NCI-H82 treated with DMSO at 0.1 percent for 48 hours (cell line): ENCODE measurements around the gene IER2.
"Not testable (repeated sequence)": the region's sequence is repeated elsewhere in the genome, so short reads cannot be mapped to it uniquely, and the experiment has no call there.

Experiments used
- DNase-seq: peaks from one replicate; lab custom pipeline; 2025; ENCODE audit not compliant: unreplicated experiment; lab: John Stamatoyannopoulos, UW

Gene IER2

GRCh38 chr19:13138171-13138915 lies 11.9 kb upstream of the IER2 start:
- no peak for DNase-seq

DNA sequence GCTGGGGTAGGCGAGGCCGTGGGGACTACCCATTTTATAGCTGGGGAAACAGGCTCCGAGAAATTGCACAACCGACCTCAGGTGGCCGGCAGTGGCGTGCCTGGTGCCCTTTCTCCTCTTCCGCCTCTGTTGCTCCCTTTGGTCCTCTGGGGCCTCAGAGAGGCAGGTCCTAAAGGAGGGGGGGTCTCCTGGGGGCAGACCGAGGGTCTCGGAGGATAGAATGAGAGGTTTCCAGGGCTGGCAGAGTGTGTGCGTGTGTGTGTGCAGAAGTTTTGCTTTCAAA lies 11.4 kb upstream of the IER2 start:
- no peak for DNase-seq

DNA sequence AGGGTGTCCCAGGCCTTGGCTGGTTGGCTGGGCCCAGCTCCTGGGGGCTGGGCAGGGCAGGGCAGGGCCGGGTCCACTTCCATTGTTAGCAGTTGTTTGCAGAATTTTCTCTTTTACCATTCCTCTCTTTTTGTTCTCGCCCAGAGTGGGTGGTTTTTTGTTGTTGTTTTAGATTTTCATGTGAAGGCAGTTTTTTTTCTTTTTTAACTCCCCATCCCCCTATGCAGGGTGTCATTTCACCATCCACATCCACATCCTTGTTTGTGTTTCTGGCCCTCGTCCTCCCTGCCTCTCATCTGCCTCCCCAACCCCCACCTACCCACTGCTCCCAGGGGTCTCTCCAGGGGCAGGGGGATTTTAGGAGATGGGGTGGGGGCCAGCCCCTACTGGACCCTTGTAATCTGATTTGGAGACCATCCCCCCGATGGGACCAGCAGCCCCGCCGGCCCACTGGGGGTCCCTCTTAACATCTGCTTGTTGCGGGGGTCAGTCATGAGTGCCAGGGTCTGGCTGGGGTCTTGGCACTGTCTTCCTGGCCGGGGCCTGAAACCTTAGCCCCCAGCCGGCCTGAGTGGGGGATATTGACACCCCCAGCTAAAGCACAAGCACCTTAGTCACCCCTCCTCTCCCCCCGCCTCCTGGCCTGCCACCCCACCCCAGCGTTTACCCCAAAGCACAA lies 10.4 kb upstream of the IER2 start:
- DNase-seq = no peak

DNA sequence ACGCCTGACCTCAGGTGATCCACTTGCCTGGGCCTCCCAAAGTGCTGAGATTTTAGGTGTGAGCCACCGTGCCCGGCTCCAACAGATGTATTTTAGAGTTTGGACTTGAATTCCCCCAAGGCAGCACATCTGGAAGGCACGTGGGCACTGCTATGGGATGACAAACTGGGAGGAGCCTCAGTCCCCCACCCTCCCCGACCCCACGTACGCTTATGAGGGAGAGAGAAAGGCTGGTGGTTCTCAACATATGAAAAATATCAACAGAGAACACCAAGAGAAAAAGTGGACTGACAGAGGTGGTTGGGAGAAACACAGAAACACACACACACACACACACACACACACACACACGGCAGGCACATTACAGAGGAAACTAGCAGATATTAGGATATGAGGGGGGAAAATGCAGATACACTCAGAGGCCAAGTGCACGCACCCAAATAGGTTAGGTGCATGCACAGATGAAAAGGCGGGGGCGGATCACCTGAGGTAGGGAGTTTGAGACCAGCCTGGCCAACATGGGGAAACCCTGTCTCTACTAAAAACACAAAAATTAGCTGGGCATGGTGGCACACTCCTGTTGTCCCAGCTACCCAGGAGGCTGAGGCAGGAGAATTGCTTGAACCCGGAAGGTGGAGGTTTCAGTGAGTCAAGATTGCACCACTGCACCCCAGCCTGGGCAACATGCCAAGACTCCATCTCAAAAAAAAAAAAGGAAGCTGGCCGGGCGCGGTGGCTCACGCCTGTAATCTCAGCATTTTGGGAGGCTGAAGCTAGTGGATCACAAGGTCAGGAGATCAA lies 3.2 kb upstream of the IER2 start:
- no peak for DNase-seq

DNA sequence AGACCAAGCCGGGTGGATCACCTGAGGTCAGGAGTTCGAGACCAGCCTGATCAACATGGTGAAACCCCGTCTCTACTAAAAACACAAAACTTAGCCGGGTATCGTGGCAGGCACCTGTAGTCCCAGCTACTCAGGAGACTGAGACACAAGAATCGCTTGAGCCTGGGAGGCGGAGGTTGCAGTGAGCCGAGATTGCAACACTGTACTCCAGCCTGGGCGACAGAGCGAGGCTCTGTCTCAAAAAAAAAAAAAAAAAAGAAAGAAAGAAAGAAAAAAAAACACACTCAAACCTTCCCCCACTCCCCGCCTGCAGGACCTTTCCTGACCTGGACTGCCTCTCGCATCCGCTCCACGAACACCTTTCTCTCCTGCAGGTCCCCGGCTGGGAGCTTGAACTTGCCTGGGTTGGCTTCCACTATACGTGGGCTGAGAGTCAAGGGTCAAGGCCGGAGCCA lies 1.0 kb upstream of the IER2 start:
- DNase-seq = not testable (repeated sequence)

GRCh38 chr19:13149628-13150186 lies 504 bp upstream of the IER2 start:
- DNase-seq = no peak

DNA sequence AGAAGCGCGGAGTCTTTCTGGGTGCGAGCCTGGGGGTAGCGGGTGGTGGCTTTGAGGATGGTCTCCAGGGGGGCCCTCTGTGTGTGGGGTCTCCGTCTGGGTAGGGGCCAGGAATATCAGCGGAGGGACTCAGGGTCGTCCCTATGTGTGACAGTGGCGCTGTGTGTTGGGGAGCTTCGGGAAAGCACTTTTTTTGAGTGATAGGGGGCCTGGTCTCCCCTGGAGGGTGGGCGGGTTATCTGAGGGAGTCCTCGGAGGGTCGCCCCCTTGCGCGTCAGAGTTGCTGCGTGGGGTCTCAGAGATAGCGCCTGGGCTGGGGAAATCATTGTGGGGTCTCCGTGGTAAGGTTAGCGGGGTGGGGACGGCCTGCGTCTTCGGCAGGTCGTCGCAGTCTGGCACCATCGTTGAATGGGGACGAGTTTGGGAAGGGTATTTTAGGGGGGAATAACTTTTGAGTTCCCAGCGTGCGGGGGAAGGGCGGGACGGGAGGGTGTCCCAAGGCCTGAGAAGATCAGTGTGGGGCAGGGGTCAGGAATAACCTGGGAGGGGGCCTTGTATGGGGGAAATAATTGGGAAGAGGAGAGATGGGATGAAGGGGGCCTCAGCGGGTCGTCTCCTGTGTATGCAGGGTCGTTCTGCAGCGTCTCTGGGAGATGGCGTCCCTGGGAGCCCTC lies 857 bp downstream of the IER2 start:
- DNase-seq = no peak

GRCh38 chr19:13151605-13152355 lies 1.6 kb downstream of the IER2 start:
- DNase-seq = peak; percentile 98

GRCh38 chr19:13152356-13152973 lies 2.3 kb downstream of the IER2 start:
- no peak for DNase-seq

DNA sequence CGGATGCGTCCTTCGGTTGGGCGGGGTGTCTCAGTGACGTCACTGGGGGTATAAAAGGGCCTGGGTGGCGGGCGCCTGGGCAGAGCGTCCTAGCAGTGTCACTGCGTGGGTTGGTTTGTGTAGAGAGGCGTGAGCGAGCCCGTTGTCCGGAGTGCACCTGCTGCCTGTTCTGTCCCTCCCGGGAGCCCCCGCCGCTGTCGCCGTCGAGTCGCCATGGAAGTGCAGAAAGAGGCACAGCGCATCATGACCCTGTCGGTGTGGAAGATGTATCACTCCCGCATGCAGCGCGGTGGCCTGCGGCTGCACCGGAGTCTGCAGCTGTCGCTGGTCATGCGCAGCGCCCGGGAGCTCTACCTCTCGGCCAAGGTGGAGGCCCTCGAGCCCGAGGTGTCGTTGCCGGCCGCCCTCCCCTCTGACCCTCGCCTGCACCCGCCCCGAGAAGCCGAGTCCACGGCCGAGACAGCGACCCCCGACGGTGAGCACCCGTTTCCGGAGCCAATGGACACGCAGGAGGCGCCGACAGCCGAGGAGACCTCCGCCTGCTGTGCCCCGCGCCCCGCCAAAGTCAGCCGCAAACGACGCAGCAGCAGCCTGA lies 2.9 kb downstream of the IER2 start:
- DNase-seq = peak; percentile 92

GRCh38 chr19:13153569-13154240 lies 3.5 kb downstream of the IER2 start:
- DNase-seq = no peak

DNA sequence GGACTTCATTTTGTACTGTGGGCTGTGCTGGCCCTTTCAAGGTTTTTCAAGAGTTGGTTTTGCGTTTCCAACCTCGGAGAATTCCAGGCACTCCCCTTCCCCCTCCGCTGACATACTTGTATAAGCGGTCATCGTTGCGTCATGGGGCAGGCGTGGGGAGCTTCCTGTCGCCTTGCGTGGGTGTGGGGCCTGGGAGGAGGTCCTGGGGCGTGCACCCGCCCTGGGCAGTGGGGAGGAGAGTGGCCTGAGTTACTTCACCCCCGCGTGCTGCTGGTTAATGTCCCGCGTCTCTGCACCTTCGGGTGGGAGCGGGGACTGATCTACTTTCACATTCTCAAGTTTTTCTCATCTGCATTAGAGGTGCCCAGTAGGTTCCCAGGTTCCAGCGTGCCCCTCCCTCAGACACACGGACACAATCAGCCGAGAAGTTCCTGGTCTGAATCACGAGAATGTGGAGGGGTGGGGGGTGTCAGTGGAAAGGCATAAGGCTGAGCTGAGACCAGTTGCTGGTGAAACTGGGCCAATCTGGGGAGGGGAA lies 4.1 kb downstream of the IER2 start:
- peak; percentile 27 for DNase-seq

- peak; percentile 65 for DNase-seq
Measured at GRCh38 chr19:13154911-13155471, 4.8 kb downstream of the IER2 start.

DNA sequence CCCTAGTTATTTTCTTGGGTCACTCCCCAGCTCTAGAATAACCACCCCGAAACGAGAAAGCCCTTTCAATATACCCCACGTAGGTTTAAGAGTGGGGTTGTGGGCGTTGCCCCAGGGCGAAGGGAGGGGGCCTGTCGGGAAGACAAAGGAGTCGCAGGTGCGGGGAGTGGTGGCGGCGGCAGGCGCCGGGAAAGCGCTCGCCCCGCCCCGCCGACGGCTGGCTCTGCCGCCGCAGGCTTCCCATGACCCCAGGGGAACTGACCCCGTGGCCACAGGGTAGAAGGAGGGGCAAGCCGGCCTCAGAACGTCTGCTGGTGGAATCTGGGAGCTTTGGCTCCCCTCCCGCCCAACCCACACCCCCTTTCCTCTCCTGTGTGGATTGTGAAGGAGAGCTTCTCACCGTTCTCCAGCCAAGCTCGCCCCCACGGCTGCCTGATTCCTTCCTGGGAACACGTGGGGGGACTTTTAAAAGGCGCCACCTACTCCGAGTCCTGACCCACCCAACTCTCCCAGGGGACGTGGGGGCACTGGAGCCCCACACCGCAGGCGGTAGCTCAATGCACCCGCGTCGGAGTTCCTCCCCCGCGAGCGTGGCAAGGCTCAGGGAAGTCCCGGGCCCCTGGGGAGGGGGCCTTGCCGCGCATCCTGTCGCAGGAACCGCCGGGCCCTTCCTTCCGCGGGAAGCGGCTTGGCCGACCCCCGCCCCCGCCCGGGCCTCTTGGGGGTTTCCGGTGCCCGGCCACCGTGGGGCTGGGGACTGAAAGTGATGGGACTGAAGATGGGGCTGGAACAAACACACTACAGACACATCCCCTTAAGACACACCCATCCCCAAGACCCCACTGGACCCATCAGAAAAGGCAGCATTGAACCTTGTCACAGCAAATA lies 5.5 kb downstream of the IER2 start:
- DNase-seq = peak; percentile 65

- no peak for DNase-seq
Measured at GRCh38 chr19:13159713-13160112, 9.5 kb downstream of the IER2 start.

- no peak for DNase-seq
Measured at GRCh38 chr19:13160557-13160956, 10.3 kb downstream of the IER2 start.
